GM23338 (cell line): ENCODE data around the gene SLC5A11.

Source experiments
- CREB1 ChIP-seq: fragments of 250-450 bp; sonication (Bioruptor Pico); IDR thresholded peaks from 2 replicates; pipeline ENCODE4 v1.5.0; 2020; ENCODE audit warnings: low read depth, mild to moderate bottlenecking, moderate library complexity
- CTCF ChIP-seq, 2 experiments: fragments of 200-600 bp in 1 of 2; sonication (generic) in 1 of 2; conservative IDR thresholded peaks; 2 replicates each; pipeline versions ENCODE4 v1.5.1 to v1.6.1; 2016 to 2017; ENCODE audit warnings: antibody characterized with exemption in 2 of 2, low read depth in 2 of 2, mild to moderate bottlenecking in 2 of 2, moderate library complexity in 1 of 2
- ETS1 ChIP-seq: IDR thresholded peaks from 2 replicates; pipeline ENCODE4 v1.6.1; 2016; ENCODE audit warnings: antibody characterized with exemption
- EZH2 ChIP-seq: fragments of 200-600 bp; sonication (generic); IDR thresholded peaks from one replicate; pipeline ENCODE4 v1.8.0; 2017; ENCODE audit warnings: antibody characterized with exemption, mild to moderate bottlenecking, low read depth; ENCODE audit not compliant: unreplicated experiment
- EZH2phosphoT487 ChIP-seq: fragments of 200-600 bp; sonication (generic); IDR thresholded peaks from one replicate; pipeline ENCODE4 v1.8.1; 2018; ENCODE audit warnings: antibody characterized with exemption; ENCODE audit not compliant: unreplicated experiment
- JUNB ChIP-seq: IDR thresholded peaks from one replicate; pipeline ENCODE4 v1.6.1; 2016; ENCODE audit warnings: antibody characterized with exemption; ENCODE audit not compliant: unreplicated experiment
- NANOG ChIP-seq: IDR thresholded peaks from 2 replicates; pipeline ENCODE4 v1.6.1; 2016; ENCODE audit warnings: antibody characterized with exemption, borderline replicate concordance
- POLR2AphosphoS5 ChIP-seq: IDR thresholded peaks from 2 replicates; pipeline ENCODE4 v1.6.1; 2016; ENCODE audit warnings: antibody characterized with exemption, low read depth
- STAT1 ChIP-seq: IDR thresholded peaks from one replicate; pipeline ENCODE4 v1.6.1; 2016; ENCODE audit warnings: antibody characterized with exemption; ENCODE audit not compliant: unreplicated experiment
- ZNF114 ChIP-seq: fragments of 250-450 bp; sonication (Bioruptor Pico); IDR thresholded peaks from 2 replicates; pipeline ENCODE4 v1.5.0; 2020; ENCODE audit warnings: mild to moderate bottlenecking, moderate library complexity
- ZNF331 ChIP-seq: fragments of 250-450 bp; sonication (Bioruptor Pico); IDR thresholded peaks from 2 replicates; pipeline ENCODE4 v1.5.0; 2020; ENCODE audit warnings: low read depth, mild to moderate bottlenecking, moderate library complexity
- TF ChIP-seq, protein P1 (sequence below): IDR thresholded peaks from one replicate; pipeline ENCODE4 v1.6.1; 2018; ENCODE audit warnings: antibody characterized with exemption; ENCODE audit not compliant: unreplicated experiment
- TF ChIP-seq, protein P2 (sequence below): fragments of 250-450 bp; sonication (Bioruptor Pico); IDR thresholded peaks from 2 replicates; pipeline ENCODE4 v1.5.0; 2020; ENCODE audit warnings: mild to moderate bottlenecking, moderate library complexity

GRCh38 chr16:24837969-24838368 is 7.8 kb upstream of the SLC5A11 start:
- no peak for TF ChIP-seq EZH2phosphoT487
- TF ChIP-seq POLR2AphosphoS5, result no peak
- no peak for TF ChIP-seq CTCF (conservative IDR thresholded peaks at IDR 0.05; ENCODE audit: low read depth in 2 of 2)
- TF ChIP-seq EZH2, result no peak
- TF ChIP-seq CREB1 (CRISPR knock-in tag), result no peak
- TF ChIP-seq, protein P1, sequence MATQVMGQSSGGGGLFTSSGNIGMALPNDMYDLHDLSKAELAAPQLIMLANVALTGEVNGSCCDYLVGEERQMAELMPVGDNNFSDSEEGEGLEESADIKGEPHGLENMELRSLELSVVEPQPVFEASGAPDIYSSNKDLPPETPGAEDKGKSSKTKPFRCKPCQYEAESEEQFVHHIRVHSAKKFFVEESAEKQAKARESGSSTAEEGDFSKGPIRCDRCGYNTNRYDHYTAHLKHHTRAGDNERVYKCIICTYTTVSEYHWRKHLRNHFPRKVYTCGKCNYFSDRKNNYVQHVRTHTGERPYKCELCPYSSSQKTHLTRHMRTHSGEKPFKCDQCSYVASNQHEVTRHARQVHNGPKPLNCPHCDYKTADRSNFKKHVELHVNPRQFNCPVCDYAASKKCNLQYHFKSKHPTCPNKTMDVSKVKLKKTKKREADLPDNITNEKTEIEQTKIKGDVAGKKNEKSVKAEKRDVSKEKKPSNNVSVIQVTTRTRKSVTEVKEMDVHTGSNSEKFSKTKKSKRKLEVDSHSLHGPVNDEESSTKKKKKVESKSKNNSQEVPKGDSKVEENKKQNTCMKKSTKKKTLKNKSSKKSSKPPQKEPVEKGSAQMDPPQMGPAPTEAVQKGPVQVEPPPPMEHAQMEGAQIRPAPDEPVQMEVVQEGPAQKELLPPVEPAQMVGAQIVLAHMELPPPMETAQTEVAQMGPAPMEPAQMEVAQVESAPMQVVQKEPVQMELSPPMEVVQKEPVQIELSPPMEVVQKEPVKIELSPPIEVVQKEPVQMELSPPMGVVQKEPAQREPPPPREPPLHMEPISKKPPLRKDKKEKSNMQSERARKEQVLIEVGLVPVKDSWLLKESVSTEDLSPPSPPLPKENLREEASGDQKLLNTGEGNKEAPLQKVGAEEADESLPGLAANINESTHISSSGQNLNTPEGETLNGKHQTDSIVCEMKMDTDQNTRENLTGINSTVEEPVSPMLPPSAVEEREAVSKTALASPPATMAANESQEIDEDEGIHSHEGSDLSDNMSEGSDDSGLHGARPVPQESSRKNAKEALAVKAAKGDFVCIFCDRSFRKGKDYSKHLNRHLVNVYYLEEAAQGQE, result no peak
- TF ChIP-seq JUNB, result no peak
- no peak for TF ChIP-seq ZNF331
- TF ChIP-seq, protein P2, sequence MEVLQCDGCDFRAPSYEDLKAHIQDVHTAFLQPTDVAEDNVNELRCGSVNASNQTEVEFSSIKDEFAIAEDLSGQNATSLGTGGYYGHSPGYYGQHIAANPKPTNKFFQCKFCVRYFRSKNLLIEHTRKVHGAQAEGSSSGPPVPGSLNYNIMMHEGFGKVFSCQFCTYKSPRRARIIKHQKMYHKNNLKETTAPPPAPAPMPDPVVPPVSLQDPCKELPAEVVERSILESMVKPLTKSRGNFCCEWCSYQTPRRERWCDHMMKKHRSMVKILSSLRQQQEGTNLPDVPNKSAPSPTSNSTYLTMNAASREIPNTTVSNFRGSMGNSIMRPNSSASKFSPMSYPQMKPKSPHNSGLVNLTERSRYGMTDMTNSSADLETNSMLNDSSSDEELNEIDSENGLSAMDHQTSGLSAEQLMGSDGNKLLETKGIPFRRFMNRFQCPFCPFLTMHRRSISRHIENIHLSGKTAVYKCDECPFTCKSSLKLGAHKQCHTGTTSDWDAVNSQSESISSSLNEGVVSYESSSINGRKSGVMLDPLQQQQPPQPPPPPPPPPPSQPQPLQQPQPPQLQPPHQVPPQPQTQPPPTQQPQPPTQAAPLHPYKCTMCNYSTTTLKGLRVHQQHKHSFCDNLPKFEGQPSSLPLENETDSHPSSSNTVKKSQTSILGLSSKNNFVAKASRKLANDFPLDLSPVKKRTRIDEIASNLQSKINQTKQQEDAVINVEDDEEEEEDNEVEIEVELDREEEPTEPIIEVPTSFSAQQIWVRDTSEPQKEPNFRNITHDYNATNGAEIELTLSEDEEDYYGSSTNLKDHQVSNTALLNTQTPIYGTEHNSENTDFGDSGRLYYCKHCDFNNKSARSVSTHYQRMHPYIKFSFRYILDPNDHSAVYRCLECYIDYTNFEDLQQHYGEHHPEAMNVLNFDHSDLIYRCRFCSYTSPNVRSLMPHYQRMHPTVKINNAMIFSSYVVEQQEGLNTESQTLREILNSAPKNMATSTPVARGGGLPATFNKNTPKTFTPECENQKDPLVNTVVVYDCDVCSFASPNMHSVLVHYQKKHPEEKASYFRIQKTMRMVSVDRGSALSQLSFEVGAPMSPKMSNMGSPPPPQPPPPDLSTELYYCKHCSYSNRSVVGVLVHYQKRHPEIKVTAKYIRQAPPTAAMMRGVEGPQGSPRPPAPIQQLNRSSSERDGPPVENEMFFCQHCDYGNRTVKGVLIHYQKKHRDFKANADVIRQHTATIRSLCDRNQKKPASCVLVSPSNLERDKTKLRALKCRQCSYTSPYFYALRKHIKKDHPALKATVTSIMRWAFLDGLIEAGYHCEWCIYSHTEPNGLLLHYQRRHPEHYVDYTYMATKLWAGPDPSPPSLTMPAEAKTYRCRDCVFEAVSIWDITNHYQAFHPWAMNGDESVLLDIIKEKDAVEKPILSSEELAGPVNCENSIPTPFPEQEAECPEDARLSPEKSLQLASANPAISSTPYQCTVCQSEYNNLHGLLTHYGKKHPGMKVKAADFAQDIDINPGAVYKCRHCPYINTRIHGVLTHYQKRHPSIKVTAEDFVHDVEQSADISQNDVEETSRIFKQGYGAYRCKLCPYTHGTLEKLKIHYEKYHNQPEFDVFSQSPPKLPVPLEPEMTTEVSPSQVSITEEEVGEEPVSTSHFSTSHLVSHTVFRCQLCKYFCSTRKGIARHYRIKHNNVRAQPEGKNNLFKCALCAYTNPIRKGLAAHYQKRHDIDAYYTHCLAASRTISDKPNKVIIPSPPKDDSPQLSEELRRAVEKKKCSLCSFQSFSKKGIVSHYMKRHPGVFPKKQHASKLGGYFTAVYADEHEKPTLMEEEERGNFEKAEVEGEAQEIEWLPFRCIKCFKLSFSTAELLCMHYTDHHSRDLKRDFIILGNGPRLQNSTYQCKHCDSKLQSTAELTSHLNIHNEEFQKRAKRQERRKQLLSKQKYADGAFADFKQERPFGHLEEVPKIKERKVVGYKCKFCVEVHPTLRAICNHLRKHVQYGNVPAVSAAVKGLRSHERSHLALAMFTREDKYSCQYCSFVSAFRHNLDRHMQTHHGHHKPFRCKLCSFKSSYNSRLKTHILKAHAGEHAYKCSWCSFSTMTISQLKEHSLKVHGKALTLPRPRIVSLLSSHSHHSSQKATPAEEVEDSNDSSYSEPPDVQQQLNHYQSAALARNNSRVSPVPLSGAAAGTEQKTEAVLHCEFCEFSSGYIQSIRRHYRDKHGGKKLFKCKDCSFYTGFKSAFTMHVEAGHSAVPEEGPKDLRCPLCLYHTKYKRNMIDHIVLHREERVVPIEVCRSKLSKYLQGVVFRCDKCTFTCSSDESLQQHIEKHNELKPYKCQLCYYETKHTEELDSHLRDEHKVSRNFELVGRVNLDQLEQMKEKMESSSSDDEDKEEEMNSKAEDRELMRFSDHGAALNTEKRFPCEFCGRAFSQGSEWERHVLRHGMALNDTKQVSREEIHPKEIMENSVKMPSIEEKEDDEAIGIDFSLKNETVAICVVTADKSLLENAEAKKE (CRISPR knock-in tag), result no peak
- no peak for TF ChIP-seq STAT1
- TF ChIP-seq ETS1, result no peak
- no peak for TF ChIP-seq NANOG
- no peak for TF ChIP-seq ZNF114 (CRISPR knock-in tag)
